GM19099 (cell line): Measurements from ENCODE around the gene TMPRSS11F.

Experiments
- POLR2A ChIP-seq: IDR thresholded peaks from 3 replicates; pipeline ENCODE4 v1.6.1; 2011; ENCODE audit warnings: low read depth; ENCODE audit not compliant: insufficient read length; ENCODE audit errors: extremely low read depth

Gene TMPRSS11F

GRCh38 chr4:68129793-68130192 lies at the start of gene TMPRSS11F:
TSS of gene TMPRSS11F (minus strand) at chr4:68129869. CDS start at chr4:68129820, 49 bp downstream.
- TF ChIP-seq POLR2A = no peak

GRCh38 chr4:68176904-68177303 lies 47.2 kb upstream of the TMPRSS11F start:
- TF ChIP-seq POLR2A = no peak

DNA sequence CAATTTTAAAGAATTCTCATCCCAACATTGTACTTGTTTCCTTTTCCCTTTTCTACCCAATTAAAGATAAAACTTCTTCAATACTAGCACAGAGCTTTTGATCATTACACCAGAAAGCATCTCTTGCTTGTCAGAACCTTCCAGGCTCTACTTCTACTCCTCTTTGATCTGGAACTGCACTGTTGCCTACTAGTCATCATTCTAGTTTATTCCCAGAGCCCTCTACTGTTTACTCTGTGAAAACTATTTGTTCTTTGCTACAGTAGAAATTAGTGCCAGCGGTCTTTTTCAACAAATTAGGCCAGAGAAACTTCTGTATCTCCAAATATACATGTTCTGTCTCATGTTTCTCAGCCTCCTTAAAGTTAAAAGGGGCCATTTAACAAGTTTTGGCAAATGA lies 46.8 kb upstream of the TMPRSS11F start:
- TF ChIP-seq POLR2A = no peak

- no peak for TF ChIP-seq POLR2A
These were observed 46.0 kb upstream of the TMPRSS11F start for GRCh38 chr4:68175562-68176155.

DNA sequence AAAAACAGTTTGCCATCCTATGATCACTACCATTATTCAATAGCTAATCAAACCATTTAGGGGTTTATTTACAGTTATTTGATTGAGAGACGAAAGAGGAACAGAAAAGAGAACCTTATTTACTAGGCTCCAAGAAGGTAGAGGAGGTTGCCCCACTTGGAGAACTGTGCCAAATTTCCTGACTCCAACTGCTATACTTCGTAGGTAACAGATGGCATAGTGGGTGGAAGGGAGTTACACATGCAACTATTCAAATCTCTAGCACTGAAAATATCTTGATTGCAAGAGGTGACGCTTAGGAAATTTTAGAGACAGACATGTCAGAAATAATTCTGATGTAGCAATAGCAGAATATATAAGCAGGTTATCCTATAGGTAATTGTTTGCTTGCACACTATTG lies 38.0 kb upstream of the TMPRSS11F start:
- TF ChIP-seq POLR2A = no peak

DNA sequence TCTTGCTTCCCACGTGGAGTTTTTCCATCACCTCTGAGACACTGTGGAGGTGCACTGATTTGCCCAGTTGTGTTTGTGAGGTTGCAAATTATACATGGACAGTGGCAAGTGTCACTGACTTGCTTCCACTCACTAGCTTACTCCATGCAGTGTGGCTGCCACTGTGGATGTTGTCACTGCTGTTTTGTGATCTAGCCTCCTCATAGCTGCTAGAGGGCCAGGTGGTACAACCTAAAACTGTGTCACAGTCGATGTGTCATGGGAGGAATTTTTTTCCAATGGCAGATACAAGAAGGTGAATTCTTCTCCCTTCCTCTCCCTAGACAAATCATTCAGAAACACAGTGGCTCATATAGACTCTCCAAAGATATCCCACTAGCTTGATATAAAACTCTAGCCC lies 37.5 kb upstream of the TMPRSS11F start:
- TF ChIP-seq POLR2A = no peak

GRCh38 chr4:68163754-68164153 lies 34.1 kb upstream of the TMPRSS11F start:
- no peak for TF ChIP-seq POLR2A

DNA sequence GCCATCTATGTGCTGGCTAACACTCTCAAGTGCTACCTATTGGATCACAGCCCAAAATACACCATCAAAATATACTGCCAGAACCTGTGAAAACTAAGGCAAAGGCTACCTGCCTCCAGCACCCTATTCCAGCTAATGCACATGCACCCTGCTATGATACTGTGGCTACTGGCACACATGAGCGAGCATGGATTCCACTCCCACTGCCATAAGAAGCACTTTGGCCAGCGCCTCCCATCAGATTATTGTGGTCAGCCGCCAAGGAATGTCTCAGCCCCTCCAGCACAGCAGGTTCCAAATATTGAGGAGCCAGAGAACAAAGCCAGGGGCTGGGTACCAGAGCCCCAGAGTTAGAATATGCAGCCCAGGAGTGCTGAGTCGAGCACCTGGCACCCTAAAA lies 32.5 kb upstream of the TMPRSS11F start:
- no peak for TF ChIP-seq POLR2A

GRCh38 chr4:68152411-68152810 lies 22.7 kb upstream of the TMPRSS11F start:
- no peak for TF ChIP-seq POLR2A

DNA sequence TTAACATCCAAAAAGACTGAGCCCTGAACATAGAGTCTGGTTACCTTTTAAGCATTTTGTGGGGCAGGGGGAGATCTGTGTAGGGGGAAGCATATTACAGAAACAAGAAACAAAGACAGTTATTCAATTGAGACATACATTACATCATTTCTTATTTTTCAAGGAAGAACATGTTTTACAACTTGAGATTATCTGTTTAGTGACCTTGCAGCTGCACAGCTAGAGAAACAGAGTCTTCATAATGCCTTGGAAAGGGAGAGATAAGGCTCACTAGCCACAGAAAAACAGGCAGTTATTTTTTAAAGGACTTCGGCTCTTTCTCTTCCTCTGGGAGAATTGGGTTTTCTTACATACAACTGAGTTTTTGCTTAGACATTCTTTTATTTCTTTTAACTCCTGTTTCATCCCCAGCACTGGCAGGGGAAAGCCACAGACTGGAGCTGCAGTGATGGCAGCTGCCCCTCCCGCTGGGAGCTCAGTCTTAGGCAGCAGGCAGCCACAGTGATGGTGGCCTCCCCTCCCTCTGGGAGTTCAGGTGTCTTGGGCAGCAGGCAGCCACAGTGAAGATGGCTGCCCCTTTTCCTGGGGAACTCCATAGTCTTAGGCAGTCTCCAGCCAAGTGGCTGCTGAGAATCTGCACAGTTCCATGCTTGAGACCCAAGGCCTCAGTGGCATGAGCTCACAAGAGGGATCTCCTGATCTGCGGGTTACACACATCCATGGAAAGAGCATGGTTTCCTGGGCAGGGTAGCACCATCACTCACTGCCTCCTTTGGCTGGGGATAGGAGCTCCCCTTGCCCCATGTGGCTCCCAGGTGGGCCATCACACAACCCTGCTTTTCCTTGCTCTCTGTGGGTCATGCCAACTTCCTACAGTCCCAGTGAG lies 19.4 kb upstream of the TMPRSS11F start:
- no peak for TF ChIP-seq POLR2A

DNA sequence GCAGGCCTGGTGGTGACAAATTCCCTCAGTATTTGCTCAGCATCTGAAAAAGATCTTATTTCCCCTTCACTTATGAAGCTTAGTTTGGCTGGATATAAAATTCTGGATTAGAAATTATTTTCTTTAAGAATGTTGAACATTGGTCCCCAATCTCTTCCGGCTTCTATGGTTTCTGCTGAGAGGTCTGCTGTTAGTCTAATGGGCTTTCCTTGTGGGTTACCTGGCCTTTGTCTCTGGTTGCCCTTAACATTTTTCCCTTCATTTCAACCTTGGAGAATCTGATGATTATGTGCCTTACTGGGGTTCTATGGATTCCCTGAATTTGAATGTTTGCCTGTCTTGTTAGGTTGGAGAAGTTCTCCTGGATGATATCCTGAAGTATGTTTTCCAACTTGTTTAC lies 17.4 kb upstream of the TMPRSS11F start:
- no peak for TF ChIP-seq POLR2A

DNA sequence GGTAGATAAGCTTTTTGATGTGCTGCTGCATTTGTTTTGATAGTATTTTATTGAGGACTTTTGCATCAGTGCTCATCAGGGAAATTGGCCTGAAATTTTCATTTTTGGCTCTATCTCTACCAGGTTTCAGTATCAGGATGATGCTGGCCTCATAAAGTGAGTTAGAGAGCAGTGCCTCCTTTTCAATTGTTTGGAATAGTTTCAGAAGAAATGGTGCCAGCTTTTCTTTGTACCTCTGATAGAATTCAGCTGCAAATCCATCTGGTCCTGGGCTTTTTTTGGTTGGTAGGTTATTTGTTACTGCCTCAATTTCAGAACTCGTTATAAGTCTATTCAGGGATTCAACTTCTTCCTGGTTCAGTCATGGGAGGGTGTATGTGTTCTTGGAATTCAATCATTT lies 15.6 kb upstream of the TMPRSS11F start:
- TF ChIP-seq POLR2A = no peak

DNA sequence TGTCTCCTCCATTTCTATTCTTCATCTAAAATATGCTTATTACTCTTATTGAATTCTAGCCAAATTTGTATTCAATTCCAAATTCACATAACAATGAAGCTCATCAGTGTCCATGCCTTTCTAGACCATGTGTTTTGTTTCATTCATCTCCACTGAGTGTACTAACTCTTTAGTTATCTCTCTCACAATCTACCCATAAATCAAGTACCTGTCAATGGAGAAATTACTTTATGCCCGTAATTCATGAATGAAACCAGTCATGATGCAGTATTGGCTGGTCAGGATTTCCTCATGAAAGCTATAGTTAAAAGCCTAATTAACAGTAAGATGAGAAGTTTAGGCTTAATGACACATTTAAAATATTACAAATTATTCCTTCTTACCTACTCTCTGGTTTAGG lies 12.2 kb upstream of the TMPRSS11F start:
- TF ChIP-seq POLR2A = no peak

DNA sequence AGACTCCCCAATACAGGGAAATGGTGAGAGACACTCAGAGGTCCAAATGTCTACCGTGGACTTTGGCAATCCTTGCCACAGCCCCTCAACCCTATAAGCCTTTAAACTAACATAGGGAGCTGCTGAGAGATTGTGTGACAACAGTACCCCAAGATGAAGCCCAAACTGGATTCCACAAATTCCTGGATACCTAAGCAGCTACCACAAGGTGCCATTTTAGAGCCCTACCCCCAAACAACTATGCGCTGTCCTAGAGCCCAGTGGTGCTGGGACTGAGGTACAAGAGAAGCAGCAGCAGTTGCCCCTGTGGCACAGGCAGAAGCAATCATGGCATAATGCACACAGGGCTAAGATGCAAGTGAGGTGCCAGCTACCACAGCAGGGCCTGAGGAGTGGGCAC lies 2.7 kb upstream of the TMPRSS11F start:
- TF ChIP-seq POLR2A = no peak

- no peak for TF ChIP-seq POLR2A
These were observed 5.4 kb downstream of the TMPRSS11F start for GRCh38 chr4:68124262-68124661.

- no peak for TF ChIP-seq POLR2A
These were observed 6.1 kb downstream of the TMPRSS11F start for GRCh38 chr4:68123525-68123924.
